Transverse colon (tissue), 4 donors: ENCODE measurements around the gene UBE2E1.

Experiments
- POLR2AphosphoS5 ChIP-seq, 3 donors: sonication (generic); formaldehyde crosslinking; IDR thresholded peaks; one replicate each; pipeline ENCODE4 v1.6.1; 2016; ENCODE audit warnings: antibody characterized with exemption in 3 of 3
- TF ChIP-seq, protein P1 (sequence below), 5 experiments: fragments of 200-600 bp in 3 of 5; fragments of 450-650 bp in 2 of 5; sonication (generic) in 3 of 5; IDR thresholded peaks; 1 replicate in 2 of 5; 2 replicates in 3 of 5; pipeline ENCODE4 v1.5.1; 2016 to 2017; ENCODE audit warnings: antibody characterized with exemption in 5 of 5, inconsistent platforms in 3 of 5, mild to moderate bottlenecking in 2 of 5, moderate library complexity in 1 of 5

DNA sequence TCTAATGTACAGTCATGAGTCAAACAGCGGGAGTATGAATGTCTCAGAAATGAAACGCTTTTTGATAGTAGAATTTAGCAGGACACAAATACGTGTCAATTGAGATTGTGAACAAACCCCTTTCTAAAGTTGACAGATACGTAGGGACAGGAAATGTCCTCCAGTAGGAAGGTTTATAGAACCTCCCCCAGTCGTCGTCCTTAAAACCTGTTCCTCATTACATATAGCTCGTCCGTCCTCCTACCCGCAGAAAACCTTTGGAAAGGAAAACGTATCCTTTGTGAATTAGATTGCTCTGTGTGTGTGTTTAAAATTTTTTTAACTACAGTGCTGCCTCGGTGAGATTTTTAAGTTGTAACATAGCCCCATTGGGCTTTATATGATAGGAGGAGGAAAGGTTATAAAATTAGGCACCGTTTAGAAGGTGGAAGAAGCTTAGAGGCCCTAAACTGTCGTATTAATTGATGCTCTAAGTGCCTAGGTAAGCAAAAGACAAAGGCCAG is 4.1 kb downstream of the UBE2E1 start:
- TF ChIP-seq, protein P1, sequence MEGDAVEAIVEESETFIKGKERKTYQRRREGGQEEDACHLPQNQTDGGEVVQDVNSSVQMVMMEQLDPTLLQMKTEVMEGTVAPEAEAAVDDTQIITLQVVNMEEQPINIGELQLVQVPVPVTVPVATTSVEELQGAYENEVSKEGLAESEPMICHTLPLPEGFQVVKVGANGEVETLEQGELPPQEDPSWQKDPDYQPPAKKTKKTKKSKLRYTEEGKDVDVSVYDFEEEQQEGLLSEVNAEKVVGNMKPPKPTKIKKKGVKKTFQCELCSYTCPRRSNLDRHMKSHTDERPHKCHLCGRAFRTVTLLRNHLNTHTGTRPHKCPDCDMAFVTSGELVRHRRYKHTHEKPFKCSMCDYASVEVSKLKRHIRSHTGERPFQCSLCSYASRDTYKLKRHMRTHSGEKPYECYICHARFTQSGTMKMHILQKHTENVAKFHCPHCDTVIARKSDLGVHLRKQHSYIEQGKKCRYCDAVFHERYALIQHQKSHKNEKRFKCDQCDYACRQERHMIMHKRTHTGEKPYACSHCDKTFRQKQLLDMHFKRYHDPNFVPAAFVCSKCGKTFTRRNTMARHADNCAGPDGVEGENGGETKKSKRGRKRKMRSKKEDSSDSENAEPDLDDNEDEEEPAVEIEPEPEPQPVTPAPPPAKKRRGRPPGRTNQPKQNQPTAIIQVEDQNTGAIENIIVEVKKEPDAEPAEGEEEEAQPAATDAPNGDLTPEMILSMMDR (IDR thresholded peaks at IDR 0.05) = no peak
- TF ChIP-seq POLR2AphosphoS5 (IDR thresholded peaks at IDR 0.05) = no peak
